Ascending aorta (tissue), 2 donors: Measurements from ENCODE around the gene NDUFA8. TPM values are rescaled to one million over a fixed set of nuclear protein-coding genes. Genes with fewer than 3 reads are reported as not detected.

Source experiments
- DNase-seq, 2 donors: peaks; one replicate each; pipeline ENCODE4 v3.0.0-alpha.2; 2019; ENCODE audit warnings: low spot score in 2 of 2
- H3K27ac ChIP-seq, 2 donors: fragments of 200-600 bp; sonication (generic); one replicate each; pipeline ENCODE4 v1.5.1; 2016 to 2017; ENCODE audit warnings: mild to moderate bottlenecking in 1 of 2
- H3K27me3 ChIP-seq: fragments of 200-600 bp; sonication (generic); one replicate; pipeline ENCODE4 v1.5.1; 2017
- H3K36me3 ChIP-seq, 2 donors: fragments of 200-600 bp; sonication (generic); one replicate each; pipeline ENCODE4 v1.5.1; 2016
- H3K4me1 ChIP-seq, 2 donors: fragments of 200-600 bp; sonication (generic); one replicate each; pipeline ENCODE4 v1.5.1; 2016 to 2017; ENCODE audit warnings: mild to moderate bottlenecking in 1 of 2
- H3K4me3 ChIP-seq, 2 donors: fragments of 200-600 bp; sonication (generic); one replicate each; pipeline ENCODE4 v1.5.1; 2016 to 2017; ENCODE audit warnings: mild to moderate bottlenecking in 1 of 2
- H3K9me3 ChIP-seq, 2 donors: fragments of 200-600 bp; sonication (generic); one replicate each; pipeline ENCODE4 v1.5.1; 2016
- CTCF ChIP-seq, 3 experiments: fragments of 200-600 bp in 2 of 3; fragments of 450-650 bp in 1 of 3; sonication (generic) in 2 of 3; IDR thresholded peaks; one replicate each; pipeline ENCODE4 v1.5.1; 2016 to 2019; ENCODE audit warnings: antibody characterized with exemption in 3 of 3, mild to moderate bottlenecking in 1 of 3, moderate library complexity in 1 of 3
- intact Hi-C: fragments of 100-400 bp; cut with DNase I; formaldehyde crosslinking; loops from one replicate; pipeline ENCODE4 v1.15.1; 2023
- total RNA-seq: library from RNA; depleted of rRNA; stranded (reverse); fragments of >200 nt; gene quantifications from one replicate; pipeline ENCODE4 v1.1.0, GENCODE V29; 2016

Gene NDUFA8
- total RNA-seq, 1 donor from 2014 or later, result 21.4 TPM

GRCh38 chr9:122172131-122172530 lies 12.6 kb upstream of the NDUFA8 start:
- TF ChIP-seq CTCF (IDR thresholded peaks at IDR 0.05), result no peak
- Histone ChIP-seq H3K36me3 (no peaks in the 10 kb centered on the region), H3K27ac (no peak overlapping the region), H3K4me3 (no peak overlapping the region), H3K27me3 (no peaks in the 10 kb centered on the region), H3K4me1 (no peaks in the 10 kb centered on the region), H3K9me3 (no peaks in the 10 kb centered on the region)
- intact Hi-C loops, result no loop called here
- DNase-seq, result no peak

GRCh38 chr9:122168356-122168755 lies 8.8 kb upstream of the NDUFA8 start:
- H3K36me3 ChIP-seq, result no peaks in the 10 kb centered on the region
- H3K9me3 ChIP-seq, result no peaks in the 10 kb centered on the region
- no peak overlapping the region for H3K27ac ChIP-seq
- no peaks in the 10 kb centered on the region for H3K27me3 ChIP-seq
- TF ChIP-seq CTCF (IDR thresholded peaks at IDR 0.05), result no peak
- no peak overlapping the region for H3K4me3 ChIP-seq
- intact Hi-C loops, result no loop called here
- no peaks in the 10 kb centered on the region for H3K4me1 ChIP-seq
- no peak for DNase-seq

- Histone ChIP-seq H3K27me3 (no peaks in the 10 kb centered on the region), H3K9me3 (no peaks in the 10 kb centered on the region), H3K27ac (no peak overlapping the region), H3K36me3 (no peaks in the 10 kb centered on the region), H3K4me3 (no peak overlapping the region), H3K4me1 (no peaks in the 10 kb centered on the region)
- no peak for DNase-seq
- no peak for TF ChIP-seq CTCF (IDR thresholded peaks at IDR 0.05)
- intact Hi-C loops, result no loop called here
Observed at GRCh38 chr9:122164286-122164685, 4.7 kb upstream of the NDUFA8 start.

GRCh38 chr9:122162415-122162814 lies 2.8 kb upstream of the NDUFA8 start:
- Histone ChIP-seq H3K27ac (no peak overlapping the region), H3K27me3 (no peaks in the 10 kb centered on the region), H3K9me3 (no peaks in the 10 kb centered on the region), H3K36me3 (no peaks in the 10 kb centered on the region), H3K4me3 (no peak overlapping the region), H3K4me1 (peaks cover 0 to 11% of the 10 kb centered on the region in 2 donors)
- TF ChIP-seq CTCF (IDR thresholded peaks at IDR 0.05), result no peak
- no peak for DNase-seq
- intact Hi-C loops, result no loop called here

- no peak for DNase-seq
- Histone ChIP-seq H3K4me3 (peak overlapping the region; percentile 97), H3K4me1 (peaks cover 0 to 11% of the 10 kb centered on the region in 2 donors), H3K27ac (no peak overlapping the region), H3K27me3 (no peaks in the 10 kb centered on the region), H3K36me3 (no peaks in the 10 kb centered on the region), H3K9me3 (no peaks in the 10 kb centered on the region)
- intact Hi-C loops, result loop anchor here (1.0 kb wide), 1 partner anchor 104 kb away; the partner anchor contains the start of genes MRRF and RBM18
- TF ChIP-seq CTCF (IDR thresholded peaks at IDR 0.05), result no peak
Observed at GRCh38 chr9:122159925-122160246, 307 bp upstream of the NDUFA8 start.

GRCh38 chr9:122158202-122158601 lies 1.4 kb downstream of the NDUFA8 start:
- H3K27me3 ChIP-seq, result no peaks in the 10 kb centered on the region
- no peak overlapping the region for H3K27ac ChIP-seq
- H3K9me3 ChIP-seq, result no peaks in the 10 kb centered on the region
- intact Hi-C loops, result no loop called here
- TF ChIP-seq CTCF (IDR thresholded peaks at IDR 0.05), result peak in 2 of 3 experiments; percentile 14 to 18
- H3K4me3 ChIP-seq, result peak overlapping the region in 1 of 2 donors; percentile 97
- no peak for DNase-seq
- no peaks in the 10 kb centered on the region for H3K36me3 ChIP-seq
- H3K4me1 ChIP-seq, result peaks cover 0 to 11% of the 10 kb centered on the region in 2 donors
